MM.1S (cell line): ENCODE data around the gene GOLGA6L1.
"Not testable (repeated sequence)": the region's sequence is repeated elsewhere in the genome, so short reads cannot be mapped to it uniquely, and the experiment has no call there.

Experiments used
- DNase-seq: peaks from one replicate; pipeline ENCODE4 v3.0.0-alpha.2; 2015
- H2AFZ ChIP-seq: fragments of 300-600 bp; sonication (generic); 2 replicates; pipeline ENCODE4 v1.6.0; 2016; ENCODE audit warnings: antibody characterized with exemption, low read length
- H3F3A ChIP-seq: fragments of 300-600 bp; sonication (generic); 2 replicates; pipeline ENCODE4 v1.6.1; 2016; ENCODE audit warnings: mild to moderate bottlenecking, antibody characterized with exemption, low read length, moderate library complexity, mixed read lengths; ENCODE audit not compliant: insufficient read depth
- H3K27ac ChIP-seq: fragments of 300-600 bp; sonication (generic); 2 replicates; pipeline ENCODE4 v1.5.1; 2016; ENCODE audit warnings: mild to moderate bottlenecking, low read length
- H3K27me3 ChIP-seq: fragments of 300-600 bp; sonication (generic); replicated peaks from 2 replicates; pipeline ENCODE4 v1.6.0; 2016; ENCODE audit warnings: low read length; ENCODE audit not compliant: insufficient read depth
- H3K36me3 ChIP-seq: fragments of 300-600 bp; sonication (generic); replicated peaks from 2 replicates; pipeline ENCODE4 v1.6.1; 2016; ENCODE audit warnings: mild to moderate bottlenecking, low read length, mixed read lengths; ENCODE audit not compliant: insufficient read depth
- H3K4me1 ChIP-seq: fragments of 300-600 bp; sonication (generic); 2 replicates; pipeline ENCODE4 v1.6.1; 2016; ENCODE audit warnings: low read length, mixed read lengths
- H3K4me2 ChIP-seq: fragments of 300-600 bp; sonication (generic); 2 replicates; pipeline ENCODE4 v1.6.0; 2016; ENCODE audit warnings: low read depth, low read length
- H3K4me3 ChIP-seq: fragments of 300-600 bp; sonication (generic); 2 replicates; pipeline ENCODE4 v1.5.1; 2016; ENCODE audit warnings: low read length, mixed read lengths
- H3K79me2 ChIP-seq: fragments of 300-600 bp; sonication (generic); 2 replicates; pipeline ENCODE4 v1.6.1; 2016; ENCODE audit warnings: mixed run types, low read length, mixed read lengths
- H3K9ac ChIP-seq: fragments of 300-600 bp; sonication (generic); 2 replicates; pipeline ENCODE4 v1.6.1; 2016; ENCODE audit warnings: low read length, mixed read lengths
- H3K9me2 ChIP-seq: fragments of 300-600 bp; sonication (generic); replicated peaks from 2 replicates; pipeline ENCODE4 v1.6.1; 2016; ENCODE audit warnings: mild to moderate bottlenecking, low read length, mixed read lengths; ENCODE audit not compliant: insufficient read depth
- H3K9me3 ChIP-seq: fragments of 300-600 bp; sonication (generic); replicated peaks from 2 replicates; pipeline ENCODE4 v1.6.1; 2016; ENCODE audit warnings: mild to moderate bottlenecking, low read length, mixed read lengths; ENCODE audit not compliant: insufficient read depth
- H4K20me1 ChIP-seq: fragments of 300-600 bp; sonication (generic); 2 replicates; pipeline ENCODE4 v1.6.1; 2016; ENCODE audit warnings: mild to moderate bottlenecking, low read length, moderate library complexity, mixed read lengths; ENCODE audit not compliant: insufficient read depth

Gene GOLGA6L1, protein sequence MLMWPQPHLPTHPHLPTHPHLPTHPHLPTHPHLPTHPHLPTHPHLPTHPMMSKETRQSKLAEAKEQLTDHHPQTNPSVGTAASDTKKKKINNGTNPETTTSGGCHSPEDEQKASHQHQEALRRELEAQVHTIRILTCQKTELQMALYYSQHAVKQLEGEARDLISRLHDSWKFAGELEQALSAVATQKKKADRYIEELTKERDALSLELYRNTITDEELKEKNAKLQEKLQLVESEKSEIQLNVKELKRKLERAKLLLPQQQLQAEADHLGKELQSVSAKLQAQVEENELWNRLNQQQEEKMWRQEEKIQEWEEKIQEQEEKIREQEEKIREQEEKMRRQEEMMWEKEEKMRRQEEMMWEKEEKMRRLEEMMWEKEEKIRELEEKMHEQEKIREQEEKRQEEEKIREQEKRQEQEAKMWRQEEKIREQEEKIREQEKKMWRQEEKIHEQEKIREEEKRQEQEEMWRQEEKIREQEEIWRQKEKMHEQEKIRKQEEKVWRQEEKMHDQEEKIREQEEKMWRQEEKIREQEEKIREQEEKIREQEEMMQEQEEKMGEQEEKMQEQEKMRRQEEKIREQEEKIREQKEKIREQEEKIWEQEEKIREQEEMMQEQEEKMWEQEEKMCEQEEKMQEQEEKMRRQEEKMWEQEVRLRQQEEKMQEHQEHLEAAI

DNA sequence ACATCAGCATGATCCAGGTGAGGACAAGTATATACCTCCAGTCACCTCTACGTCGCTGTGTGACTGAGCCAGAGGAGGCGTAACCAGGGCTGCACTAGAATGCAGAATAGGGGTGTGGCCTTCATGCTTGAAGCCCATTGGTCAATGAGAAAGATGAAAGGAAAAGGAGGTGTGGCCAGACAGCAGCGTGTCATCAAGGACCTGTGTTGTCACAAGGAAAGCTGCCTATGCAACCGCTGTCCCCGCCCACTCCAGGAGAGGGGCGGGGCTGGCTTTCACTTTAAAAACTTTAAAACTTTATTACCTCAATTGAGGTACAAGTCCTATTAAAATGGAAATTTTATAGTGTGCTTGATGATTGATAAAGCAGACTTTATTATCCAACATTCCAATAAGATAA is at the start of gene GOLGA6L1:
Gene GOLGA6L1, minus strand, starts transcription at position 101 of the 400 bp plus-strand sequence. Its CDS starts 91 bp downstream, at position 10.
- not testable (repeated sequence) for H3K4me3 ChIP-seq, DNase-seq, H3K9me2 ChIP-seq, H3K4me1 ChIP-seq, H3F3A ChIP-seq, H3K27me3 ChIP-seq, H4K20me1 ChIP-seq, H3K9ac ChIP-seq, H3K9me3 ChIP-seq, H3K79me2 ChIP-seq, H3K4me2 ChIP-seq, H3K27ac ChIP-seq, H2AFZ ChIP-seq, H3K36me3 ChIP-seq

DNA sequence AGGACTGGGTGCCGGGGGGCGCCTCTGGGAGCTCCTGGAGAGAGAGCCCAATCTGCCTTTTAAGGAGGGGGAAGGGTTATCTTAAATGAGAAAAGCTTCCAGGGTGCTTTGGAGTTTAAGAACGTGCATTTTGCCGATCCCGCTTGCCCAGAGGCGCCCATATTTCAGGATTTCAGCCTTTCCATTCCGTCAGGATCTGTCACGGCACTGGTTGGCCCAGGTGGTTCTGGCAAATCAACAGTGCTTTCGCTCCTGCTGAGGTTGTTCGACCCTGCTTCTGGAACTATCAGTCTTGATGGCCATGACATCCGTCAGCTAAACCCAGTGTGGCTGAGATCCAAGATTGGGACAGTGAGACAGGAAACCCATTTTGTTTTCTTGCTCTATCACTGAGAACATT is 44.6 kb upstream of the GOLGA6L1 start:
- H2AFZ ChIP-seq, H3K27me3 ChIP-seq, H3K9me2 ChIP-seq, H3K27ac ChIP-seq, H3K9ac ChIP-seq, DNase-seq, H3K36me3 ChIP-seq, H3K4me1 ChIP-seq, H3K4me3 ChIP-seq, H3K79me2 ChIP-seq, H3K9me3 ChIP-seq, H3F3A ChIP-seq, H3K4me2 ChIP-seq, H4K20me1 ChIP-seq: not testable (repeated sequence)

DNA sequence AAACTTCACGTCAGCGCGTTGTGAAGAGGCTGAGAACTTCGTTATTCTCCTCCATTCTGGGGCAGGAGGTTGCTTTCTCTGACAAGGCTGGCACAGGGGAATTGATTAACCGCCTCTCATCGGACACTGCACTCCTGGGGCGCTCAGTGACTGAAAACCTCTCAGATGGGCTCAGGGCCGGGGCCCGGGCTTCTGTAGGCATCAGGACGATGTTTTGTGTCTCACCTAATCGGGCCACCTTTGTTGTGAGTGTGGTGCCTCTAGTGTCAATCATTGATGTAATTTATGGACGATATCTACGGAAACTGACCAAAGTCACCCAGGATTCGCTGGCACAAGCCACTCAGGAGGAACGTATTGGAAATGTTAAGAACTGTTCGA is 43.9 kb upstream of the GOLGA6L1 start:
- not testable (repeated sequence) for H3K9me3 ChIP-seq, H3K9me2 ChIP-seq, H3K4me1 ChIP-seq, H3F3A ChIP-seq, H3K27ac ChIP-seq, H2AFZ ChIP-seq, H3K27me3 ChIP-seq, H3K4me3 ChIP-seq, H3K79me2 ChIP-seq, H3K9ac ChIP-seq, H3K4me2 ChIP-seq, H3K36me3 ChIP-seq, DNase-seq, H4K20me1 ChIP-seq

DNA sequence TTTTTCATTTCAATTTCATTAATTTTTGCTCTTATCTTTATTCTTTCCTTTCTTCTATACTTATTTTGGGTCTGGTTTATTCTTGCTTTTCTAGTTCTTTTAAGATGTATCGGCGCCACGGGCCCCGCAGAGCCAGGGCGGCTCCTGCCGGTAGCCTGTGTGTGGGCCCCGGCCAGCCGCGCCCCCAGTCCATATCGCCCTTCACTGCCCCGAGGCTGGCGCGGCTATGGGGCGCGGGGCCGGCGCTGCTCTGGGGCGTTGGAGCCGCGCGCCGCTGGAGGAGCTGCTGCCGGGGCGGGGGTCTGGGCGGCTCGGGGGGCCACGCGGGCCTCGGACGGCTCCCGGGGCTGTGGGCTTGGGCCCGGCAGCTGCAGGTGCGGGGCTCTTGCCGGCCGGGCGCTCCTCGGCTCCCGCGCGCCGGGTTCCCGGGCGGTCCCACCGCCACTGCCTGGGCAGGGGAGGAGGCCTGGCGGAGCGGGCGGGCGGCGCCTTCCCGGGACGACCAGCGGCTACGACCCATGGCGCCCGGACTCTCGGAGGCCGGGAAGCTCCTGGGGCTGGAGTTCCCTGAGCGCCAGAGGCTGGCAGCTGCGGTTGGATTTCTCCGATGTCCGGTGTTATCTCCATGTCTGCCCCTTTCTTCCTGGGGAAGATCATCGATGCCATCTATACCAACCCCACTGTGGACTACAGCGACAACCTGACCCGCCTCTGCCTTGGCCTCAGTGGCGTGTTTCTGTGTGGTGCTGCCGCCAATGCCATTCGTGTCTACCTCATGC is 43.3 kb upstream of the GOLGA6L1 start:
- H2AFZ ChIP-seq, H4K20me1 ChIP-seq, H3K4me3 ChIP-seq, H3K36me3 ChIP-seq, H3K27me3 ChIP-seq, H3K9me3 ChIP-seq, H3K27ac ChIP-seq, H3K9ac ChIP-seq, H3K4me2 ChIP-seq, H3F3A ChIP-seq, H3K4me1 ChIP-seq, H3K79me2 ChIP-seq, H3K9me2 ChIP-seq, DNase-seq: not testable (repeated sequence)

DNA sequence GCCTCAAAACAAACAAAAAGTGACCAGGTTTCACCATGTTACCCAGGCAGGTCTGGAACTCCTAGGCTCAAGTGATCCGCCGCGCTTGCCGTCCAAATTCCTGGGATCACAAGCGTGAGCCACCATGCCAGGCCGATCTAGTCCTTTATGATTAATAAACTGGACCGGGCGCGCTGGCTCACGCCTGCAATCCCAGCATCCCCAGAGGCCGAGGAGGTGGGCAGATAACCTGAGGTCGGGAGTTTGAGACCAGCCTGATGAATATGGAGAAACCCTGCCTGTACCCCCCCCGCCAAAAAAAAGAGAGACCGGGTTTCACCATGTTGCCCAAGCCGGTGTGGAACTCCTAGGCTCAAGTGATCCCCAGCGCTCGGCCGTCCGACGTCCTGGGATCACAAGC is 40.1 kb upstream of the GOLGA6L1 start:
- DNase-seq, H3K27ac ChIP-seq, H3K9me2 ChIP-seq, H3K9me3 ChIP-seq, H3K36me3 ChIP-seq, H3K4me3 ChIP-seq, H4K20me1 ChIP-seq, H3K27me3 ChIP-seq, H3K9ac ChIP-seq, H3K79me2 ChIP-seq, H3K4me1 ChIP-seq, H3F3A ChIP-seq, H3K4me2 ChIP-seq, H2AFZ ChIP-seq: not testable (repeated sequence)

DNA sequence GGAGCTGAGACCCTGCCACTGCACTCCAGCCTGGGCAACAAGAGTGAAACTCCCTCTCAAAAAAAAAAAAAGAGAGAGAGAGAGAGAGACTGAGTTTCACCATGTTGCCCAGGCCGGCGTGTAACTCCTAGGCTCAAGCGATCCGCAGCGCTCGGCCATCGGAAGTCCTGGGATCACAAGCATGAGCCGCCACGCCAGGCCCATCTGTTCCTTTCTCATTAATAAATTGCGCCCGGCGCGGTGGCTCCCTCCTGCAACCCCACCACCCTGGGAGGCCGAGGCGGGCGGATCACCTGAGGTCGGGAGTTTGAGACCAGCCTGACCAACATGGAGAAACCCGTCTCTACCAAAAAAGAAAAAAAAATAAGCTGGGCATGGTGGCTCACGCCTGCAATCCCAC is 39.0 kb upstream of the GOLGA6L1 start:
- not testable (repeated sequence) for H3F3A ChIP-seq, H3K79me2 ChIP-seq, H3K4me3 ChIP-seq, H3K9ac ChIP-seq, DNase-seq, H3K4me1 ChIP-seq, H2AFZ ChIP-seq, H3K9me3 ChIP-seq, H3K27ac ChIP-seq, H3K9me2 ChIP-seq, H3K36me3 ChIP-seq, H3K27me3 ChIP-seq, H3K4me2 ChIP-seq, H4K20me1 ChIP-seq

DNA sequence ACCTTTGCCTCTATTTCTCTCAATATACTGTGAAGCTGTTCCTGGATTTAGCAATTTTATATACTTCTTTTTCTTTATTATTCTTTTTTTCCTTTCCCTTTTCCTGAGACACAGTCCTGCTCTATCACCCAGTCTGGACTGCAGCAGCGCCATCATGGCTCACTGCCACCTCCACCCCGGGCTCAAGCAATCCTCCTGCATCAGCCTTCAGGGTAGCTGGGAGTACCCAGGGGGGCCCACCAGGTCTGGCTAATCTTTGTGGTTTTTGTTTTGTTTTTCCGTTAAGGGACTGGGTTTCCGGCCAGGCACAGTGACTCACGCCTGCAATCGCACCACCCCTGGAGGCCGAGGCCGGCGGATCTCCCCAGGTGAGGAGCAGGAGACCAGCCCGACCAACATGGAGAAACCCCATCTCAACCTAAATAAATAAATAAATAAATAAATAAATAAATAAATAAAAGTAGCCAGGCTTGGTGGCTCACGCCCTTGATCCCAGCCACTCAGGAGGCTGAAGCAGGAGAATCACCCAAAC is 38.1 kb upstream of the GOLGA6L1 start:
- H3K4me2 ChIP-seq, H3K36me3 ChIP-seq, H3F3A ChIP-seq, H3K4me1 ChIP-seq, H3K9me3 ChIP-seq, H3K79me2 ChIP-seq, H2AFZ ChIP-seq, H3K27me3 ChIP-seq, H3K27ac ChIP-seq, H3K4me3 ChIP-seq, DNase-seq, H4K20me1 ChIP-seq, H3K9me2 ChIP-seq, H3K9ac ChIP-seq: not testable (repeated sequence)
